Hematopoietic multipotent progenitor cell (in vitro differentiated cells): ENCODE results near the gene NETO1. TPM values are rescaled to one million over a fixed set of nuclear protein-coding genes. Genes with fewer than 3 reads are reported as not detected.

ENCODE experiments used
- DNase-seq, 3 donors: peaks; one replicate each; pipeline ENCODE4 v3.0.0-alpha.2; 2011 to 2015; ENCODE audit warnings: low read depth in 2 of 3, low spot score in 2 of 3
- total RNA-seq: library from RNA; depleted of rRNA; stranded (reverse); fragments of >200 nt; gene quantifications from one replicate; pipeline ENCODE4 v1.2.3, GENCODE V29; 2012

NETO1 gene
- total RNA-seq, result not detected

DNA sequence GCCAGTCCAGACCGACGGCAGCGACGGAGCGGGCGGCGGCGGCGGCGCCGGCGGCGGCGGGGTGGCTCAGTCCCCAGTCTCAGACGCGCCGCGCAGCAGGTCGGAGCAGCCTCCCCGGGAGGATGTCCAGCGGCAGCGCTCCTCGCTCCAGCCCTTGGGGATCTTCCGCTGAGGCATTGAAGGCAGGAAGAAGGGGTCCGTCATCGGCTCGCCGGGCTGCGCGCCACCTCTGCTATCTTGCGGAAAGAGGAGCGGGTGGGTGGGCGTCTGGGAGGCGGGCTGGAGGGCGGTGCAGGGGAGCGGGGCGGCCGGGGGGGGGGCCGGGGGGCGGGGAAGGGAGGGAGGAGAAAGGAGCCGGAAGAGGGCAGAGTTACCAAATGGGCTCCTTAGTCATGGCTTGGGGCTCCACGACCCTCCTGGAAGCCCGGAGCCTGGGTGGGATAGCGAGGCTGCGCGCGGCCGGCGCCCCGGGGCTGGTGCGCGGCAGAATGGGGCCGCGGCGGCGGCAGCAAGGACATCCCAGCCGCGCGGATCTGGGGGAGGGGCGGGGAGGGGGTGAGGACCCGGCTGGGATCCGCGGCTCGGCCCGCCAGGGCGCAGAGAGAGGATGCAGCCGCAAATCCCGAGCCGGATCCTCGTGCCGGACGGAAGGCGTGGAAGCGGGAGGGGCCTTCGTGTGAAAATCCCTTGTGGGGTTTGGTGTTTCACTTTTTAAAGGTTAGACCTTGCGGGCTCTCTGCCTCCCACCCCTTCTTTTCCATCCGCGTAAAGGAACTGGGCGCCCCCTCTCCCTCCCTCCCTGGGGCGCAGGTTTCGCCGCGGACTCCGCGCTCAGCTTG, at the start of gene NETO1:
Gene NETO1 (minus strand): TSS at position 242 of the 839 bp plus-strand sequence. CDS start 696 bp downstream, outside the sequence.
- DNase-seq, result no peak

- DNase-seq, result no peak
Observed at GRCh38 chr18:72910045-72910444, 42.3 kb upstream of the NETO1 start.

GRCh38 chr18:72908181-72908580, 40.4 kb upstream of the NETO1 start:
- DNase-seq, result no peak

- DNase-seq, result no peak
Observed at GRCh38 chr18:72903033-72903432, 35.2 kb upstream of the NETO1 start.

DNA sequence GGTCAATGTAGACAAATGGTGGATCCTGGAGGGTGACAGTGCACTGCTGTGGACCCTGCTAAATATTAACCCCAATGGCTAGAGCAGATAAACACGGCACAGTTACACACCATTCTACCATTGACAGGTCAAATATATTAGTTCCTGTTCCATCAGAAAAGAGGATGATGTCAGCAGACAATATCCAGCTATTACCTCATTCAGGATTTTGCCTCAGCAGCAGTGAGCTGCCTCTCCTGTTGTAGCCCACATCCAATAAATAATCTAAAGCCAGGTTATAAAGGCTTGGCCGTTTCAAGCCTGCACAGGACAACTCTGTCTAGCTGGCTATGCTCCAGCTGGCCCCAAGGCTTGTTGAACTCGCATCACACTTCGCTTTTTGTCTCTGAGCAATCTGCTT, 31.6 kb upstream of the NETO1 start:
- no peak for DNase-seq

DNA sequence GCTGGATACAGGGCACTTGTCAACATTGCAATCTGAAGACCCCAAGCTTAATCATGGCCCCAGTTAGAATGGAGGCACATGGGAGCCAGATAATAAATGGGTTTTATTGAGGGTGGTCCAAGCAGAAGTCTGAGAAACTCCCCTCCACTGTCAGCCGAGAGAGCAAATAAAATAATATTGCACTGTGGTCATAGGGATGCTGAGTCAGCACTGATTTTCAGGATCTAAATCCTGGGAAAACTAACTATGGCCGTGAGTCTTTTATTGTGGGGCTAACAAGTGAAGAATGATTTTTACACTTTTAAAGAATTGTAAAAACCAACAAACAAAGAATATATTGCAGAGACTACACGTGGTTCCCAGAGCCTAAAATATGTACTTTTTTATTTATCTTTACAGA, 31.1 kb upstream of the NETO1 start:
- DNase-seq, result no peak

GRCh38 chr18:72895548-72895947, 27.8 kb upstream of the NETO1 start:
- DNase-seq, result no peak

DNA sequence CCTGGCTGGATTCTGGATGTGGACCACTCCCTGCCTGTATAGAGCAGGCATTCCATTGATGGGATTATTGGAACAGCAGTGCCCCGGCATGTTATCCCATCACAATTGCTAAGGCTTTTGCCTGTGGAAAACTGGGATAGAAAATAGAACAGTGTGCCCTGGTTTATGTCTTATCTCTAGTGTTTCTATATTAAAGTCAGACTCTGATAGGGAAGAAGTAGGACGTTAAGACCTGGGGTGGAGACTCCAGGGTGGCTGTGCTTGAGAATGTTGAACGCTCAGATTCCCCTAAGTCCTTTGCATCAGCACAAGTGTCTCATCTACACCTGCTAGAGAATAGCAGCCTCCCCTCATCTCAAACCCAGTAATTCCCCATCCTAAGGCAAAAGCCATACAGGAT, 10.8 kb upstream of the NETO1 start:
- DNase-seq, result no peak

DNA sequence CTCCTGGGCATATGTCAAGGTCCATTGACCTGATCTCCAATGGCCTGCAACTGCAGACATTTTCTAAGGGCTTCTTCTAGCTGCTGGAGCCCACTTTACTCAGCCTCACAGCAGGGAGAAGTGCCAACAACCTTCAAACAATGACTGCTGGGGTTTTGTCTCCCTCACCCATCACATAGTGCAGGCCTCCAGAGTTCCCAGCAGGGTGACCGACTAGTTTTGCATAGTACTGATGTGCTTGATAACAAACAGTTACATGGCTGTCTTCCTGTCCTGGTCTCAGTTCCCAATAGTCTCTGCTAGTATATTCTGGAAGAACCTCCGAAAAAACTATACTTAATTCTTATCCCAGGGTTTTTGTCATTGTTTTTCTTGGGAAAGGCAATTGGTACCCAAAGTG, 10.4 kb upstream of the NETO1 start:
- no peak for DNase-seq

- no peak for DNase-seq
Observed at GRCh38 chr18:72871091-72871490, 3.3 kb upstream of the NETO1 start.

- no peak for DNase-seq
Observed at GRCh38 chr18:72869226-72870185, 1.7 kb upstream of the NETO1 start.

- no peak for DNase-seq
Observed at GRCh38 chr18:72868585-72869225, 918 bp upstream of the NETO1 start.

- no peak for DNase-seq
Observed at GRCh38 chr18:72866901-72867745, 664 bp downstream of the NETO1 start.

DNA sequence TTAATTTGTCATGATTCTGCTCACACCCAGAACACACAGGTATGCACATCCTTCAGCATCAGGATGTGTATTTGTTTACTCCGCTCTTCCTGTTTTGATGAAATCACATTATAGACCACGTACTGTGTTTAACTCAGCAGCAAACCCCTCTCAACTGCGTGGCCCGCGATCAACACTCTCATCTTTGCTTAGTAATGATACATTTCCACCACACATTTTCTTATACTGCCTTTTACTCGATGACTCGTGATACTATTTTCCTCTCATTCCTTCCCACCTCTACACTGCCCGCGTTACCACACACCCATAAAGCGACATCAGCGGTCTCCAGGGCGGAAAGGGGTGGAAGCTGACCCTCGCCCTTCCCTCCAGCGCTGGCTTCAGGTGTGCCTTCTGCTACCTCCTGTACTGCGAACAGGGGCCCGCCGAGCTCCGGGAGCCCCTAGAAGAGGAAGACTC, 1.3 kb downstream of the NETO1 start:
- no peak for DNase-seq

DNA sequence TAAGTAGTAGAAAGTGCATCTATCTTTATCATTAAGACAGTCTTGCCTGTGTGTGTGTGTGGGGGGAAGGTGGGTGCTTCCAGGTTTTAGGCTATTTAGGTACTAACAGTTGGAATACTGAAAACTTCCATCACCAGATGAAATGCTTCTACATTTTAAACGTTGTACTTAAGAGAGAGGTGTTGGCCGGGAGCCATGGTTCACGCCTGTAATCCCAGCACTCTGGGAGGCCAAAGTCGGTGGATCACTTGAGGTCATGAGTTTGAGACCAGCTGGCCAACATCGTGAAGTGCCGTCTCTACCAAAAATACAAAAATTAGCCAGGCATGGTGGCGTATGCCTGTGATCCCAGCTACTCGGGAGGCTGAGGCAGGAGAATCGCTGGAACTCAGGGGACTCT, 4.0 kb downstream of the NETO1 start:
- no peak for DNase-seq

DNA sequence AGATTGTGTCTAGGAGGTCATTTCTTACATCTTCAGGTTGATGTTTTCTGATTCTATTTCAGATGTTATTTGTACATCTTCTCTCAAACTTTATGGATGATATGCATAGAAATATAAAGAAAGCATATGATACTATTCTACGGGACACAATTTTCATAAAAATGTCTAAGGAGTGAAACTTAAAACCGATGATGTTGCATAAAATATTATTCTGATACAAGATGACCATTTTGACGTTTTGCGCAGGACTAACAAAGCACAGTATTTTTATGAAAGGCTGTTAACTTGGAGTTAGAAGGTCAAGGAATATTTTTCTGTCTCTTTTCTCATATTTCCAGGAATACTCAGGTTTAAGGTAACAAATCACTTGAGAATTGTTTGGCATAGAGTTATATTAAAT, 8.7 kb downstream of the NETO1 start:
- DNase-seq, result no peak

DNA sequence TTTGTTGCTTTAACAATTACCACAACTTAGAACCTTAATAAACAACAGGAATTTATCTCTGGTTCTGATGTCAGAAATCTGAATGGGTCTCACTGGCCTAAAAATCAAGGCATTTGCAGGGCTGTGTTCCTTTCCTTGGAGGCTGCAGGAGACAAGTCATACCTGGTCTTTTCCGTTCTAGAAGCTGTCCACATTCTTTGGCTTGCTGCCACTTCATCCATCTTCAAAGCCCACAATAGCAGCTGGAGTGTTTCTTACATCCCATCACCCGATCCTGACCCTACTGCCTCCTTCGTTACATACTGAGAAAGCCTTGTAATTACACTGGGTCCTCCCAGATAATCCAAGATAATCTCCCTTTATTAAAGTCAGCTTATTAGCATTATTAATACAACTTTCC, 18.1 kb downstream of the NETO1 start:
- no peak for DNase-seq

GRCh38 chr18:72848503-72849237, 19.1 kb downstream of the NETO1 start:
- no peak for DNase-seq

DNA sequence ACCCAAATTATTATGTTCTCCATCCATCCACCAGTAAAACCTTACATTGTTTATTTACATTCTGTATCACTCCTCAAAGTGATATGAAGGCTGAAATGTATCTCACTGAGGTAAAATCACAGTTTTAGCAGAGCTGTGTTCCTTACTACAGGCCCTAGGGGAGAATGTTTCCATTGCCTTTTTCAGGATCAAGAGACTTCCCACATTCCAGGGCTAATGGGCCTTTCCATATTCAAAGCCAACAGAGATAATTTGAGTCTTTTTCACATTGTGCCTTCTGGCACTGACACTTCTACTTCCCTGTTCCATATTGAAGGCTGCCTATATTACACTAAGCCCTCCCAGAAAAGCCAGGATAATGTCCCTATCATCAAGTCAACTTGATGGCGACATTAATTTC, 20.0 kb downstream of the NETO1 start:
- no peak for DNase-seq
